ENCODE data around the gene HTR2A. TPM values are rescaled to one million over a fixed set of nuclear protein-coding genes. Genes with fewer than 3 reads are reported as not detected.
A peak's percentile ranks its signal among the peaks of the same experiment; 100 is the strongest.

The HTR2A gene
- total and polyA plus RNA-seq, 12 donors, result 0.03 to 0.38 (median 0.04) TPM; not detected in 9

- Histone ChIP-seq H3K27ac (no peak overlapping the region), H3K9me3 (no peaks in the 10 kb centered on the region), H3K4me1 (peaks cover 0 to 2% (median 0%) of the 10 kb centered on the region in 9 donors), H3K4me3 (no peak overlapping the region), H3K36me3 (no peaks in the 10 kb centered on the region), H3K27me3 (peaks cover 0 to 12% (median 0%) of the 10 kb centered on the region in 7 donors)
- intact Hi-C loops (cut with DNase I), result no loop called here
- no peak for ATAC-seq
- WGBS, 2 donors, result 64 to 84% methylated on average over 1 of the region's 1 CpG
- no peak for DNase-seq
- no peak for TF ChIP-seq CTCF (IDR thresholded peaks at IDR 0.05)
Measured at GRCh38 chr13:46901721-46902120, 4.9 kb upstream of the HTR2A start.

DNA sequence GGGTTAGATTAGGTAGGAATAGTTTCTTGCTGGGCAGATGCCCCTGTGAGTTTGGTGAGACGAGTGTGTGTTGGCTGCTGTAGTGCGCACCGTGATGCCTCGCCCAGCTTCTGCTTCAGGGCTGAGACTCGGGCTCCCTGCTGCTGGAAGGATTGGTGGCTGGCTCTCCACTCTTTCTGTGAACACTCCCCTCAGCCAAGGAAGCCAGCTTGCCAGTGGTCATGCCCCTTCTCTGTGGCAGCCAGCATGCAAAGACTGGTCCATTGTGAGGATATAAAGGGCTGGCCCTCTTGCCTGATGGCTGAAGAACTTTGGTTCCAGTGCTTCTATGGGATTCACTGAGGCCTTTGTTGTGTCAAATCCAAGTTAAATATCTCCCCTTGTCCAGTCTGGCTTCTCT is 2.9 kb upstream of the HTR2A start:
- WGBS, 2 donors, result 84 to 88% methylated on average over 5 of the region's 5 CpGs
- peaks cover 0 to 9% (median 0%) of the 10 kb centered on the region in 9 donors for H3K4me1 ChIP-seq
- no peak for TF ChIP-seq CTCF (IDR thresholded peaks at IDR 0.05)
- intact Hi-C loops (cut with DNase I), result loop anchor here in 3 of 10 donors (10.0 kb wide), 2 partner anchors 325 to 875 kb away; no protein-coding TSS in a partner anchor
- H3K9me3 ChIP-seq, result no peaks in the 10 kb centered on the region
- H3K4me3 ChIP-seq, result no peak overlapping the region
- no peak for DNase-seq
- no peak for ATAC-seq
- H3K27me3 ChIP-seq, result peaks cover 0 to 21% (median 8%) of the 10 kb centered on the region in 7 donors
- no peak overlapping the region for H3K27ac ChIP-seq
- no peaks in the 10 kb centered on the region for H3K36me3 ChIP-seq

DNA sequence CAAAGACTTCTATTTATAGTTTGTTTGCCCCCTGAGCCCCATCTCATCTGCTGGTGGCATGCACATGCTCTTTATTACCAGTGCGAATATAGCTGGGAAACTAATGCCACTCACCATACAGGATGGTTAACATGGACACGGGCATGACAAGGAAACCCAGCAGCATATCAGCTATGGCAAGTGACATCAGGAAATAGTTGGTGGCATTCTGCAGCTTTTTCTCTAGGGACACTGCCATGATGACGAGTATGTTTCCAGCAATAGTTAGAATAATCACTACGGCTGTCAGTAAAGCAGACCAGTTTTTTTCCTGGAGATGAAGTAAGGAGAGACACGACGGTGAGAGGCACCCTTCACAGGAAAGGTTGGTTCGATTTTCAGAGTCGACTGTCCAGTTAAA is 1.5 kb downstream of the HTR2A start:
- Histone ChIP-seq H3K27ac (no peak overlapping the region), H3K4me1 (peaks cover 0 to 25% (median 12%) of the 10 kb centered on the region in 9 donors), H3K36me3 (no peaks in the 10 kb centered on the region), H3K4me3 (peak overlapping the region in 5 of 10 donors; percentile 1 to 69 (median 14)), H3K9me3 (no peaks in the 10 kb centered on the region), H3K27me3 (peaks cover 0 to 49% (median 22%) of the 10 kb centered on the region in 7 donors)
- intact Hi-C loops (cut with DNase I), result loop anchor here in 3 of 10 donors (10.0 kb wide), 2 partner anchors 321 to 879 kb away; no protein-coding TSS in a partner anchor
- no peak for TF ChIP-seq CTCF (IDR thresholded peaks at IDR 0.05)
- no peak for DNase-seq
- ATAC-seq, result no peak
- 44 to 52% methylated on average over 8 of the region's 8 CpGs for WGBS, 2 donors

- intact Hi-C loops (cut with DNase I), result loop anchor here in 3 of 10 donors (10.0 kb wide), 2 partner anchors 320 to 880 kb away; no protein-coding TSS in a partner anchor
- DNase-seq (no peak), ATAC-seq (peak in 3 of 8 donors; percentile 18 to 33 (median 23))
- no peak for TF ChIP-seq CTCF (IDR thresholded peaks at IDR 0.05)
- Histone ChIP-seq H3K27ac (peak overlapping the region in 2 of 10 donors; percentile 15 to 19), H3K9me3 (no peaks in the 10 kb centered on the region), H3K4me3 (peak overlapping the region in 9 of 10 donors; percentile 40 to 69 (median 59)), H3K4me1 (peaks cover 0 to 25% (median 12%) of the 10 kb centered on the region in 9 donors), H3K36me3 (no peaks in the 10 kb centered on the region), H3K27me3 (peaks cover 0 to 56% (median 22%) of the 10 kb centered on the region in 7 donors)
Measured at GRCh38 chr13:46894568-46894967, 2.3 kb downstream of the HTR2A start.

All from heart right ventricle (tissue), 16 donors.